ENCODE measurements around the gene CLEC3B.

CLEC3B gene

GRCh38 chr3:45021524-45022297 lies 4.4 kb upstream of the CLEC3B start:
- Histone ChIP-seq H3K27ac (ENCODE audit: insufficient read depth in 1 of 2, low read depth in 1 of 2, low read length in 2 of 2, poor library complexity in 1 of 2, severe bottlenecking in 2 of 2) (no peak overlapping the region), H3K4me3 (ENCODE audit: control insufficient read depth in 1 of 7, extremely low read depth in 1 of 7, insufficient read depth in 4 of 7, low read depth in 2 of 7, low read length in 6 of 7) (no peak overlapping the region), H3K4me1 (ENCODE audit: control extremely low read depth in 1 of 4, control insufficient read depth in 4 of 4, insufficient read depth in 4 of 4, low read length in 3 of 4) (peaks cover 4 to 82% (median 41%) of the 10 kb centered on the region in 4 experiments), H3K9me3 (ENCODE audit: control extremely low read depth in 1 of 5, control insufficient read depth in 4 of 5, insufficient read depth in 2 of 5, low read depth in 1 of 5, low read length in 4 of 5) (no peaks in the 10 kb centered on the region), H3K27me3 (replicated peaks in 2 of 5; ENCODE audit: control insufficient read depth in 4 of 5, insufficient read depth in 5 of 5, low read length in 4 of 5) (no peaks in the 10 kb centered on the region), H3K36me3 (ENCODE audit: control insufficient read depth in 4 of 4, insufficient read depth in 4 of 4, low read length in 3 of 4) (no peaks in the 10 kb centered on the region)
- ChIA-PET POLR2A (no interaction called here), CTCF (interaction anchor here (0.9 to 1.3 kb wide), 3 partner anchors 9 to 15 kb away, joined by 3 to 6 read pairs (median 3); no protein-coding TSS in a partner anchor)
- no peak for DNase-seq
- 91% methylated on average over 11 of the region's 12 CpGs for WGBS (ENCODE audit: insufficient coverage)

- POLR2A ChIA-PET = no interaction called here
These were observed 2.4 kb upstream of the CLEC3B start for GRCh38 chr3:45023675-45024074.

GRCh38 chr3:45024542-45025255 lies 1.4 kb upstream of the CLEC3B start:
- ChIA-PET CTCF (no interaction called here), POLR2A (no interaction called here)
- Histone ChIP-seq H3K27me3 (replicated peaks in 2 of 5; ENCODE audit: control insufficient read depth in 4 of 5, insufficient read depth in 5 of 5, low read length in 4 of 5) (no peaks in the 10 kb centered on the region), H3K9me3 (ENCODE audit: control extremely low read depth in 1 of 5, control insufficient read depth in 4 of 5, insufficient read depth in 2 of 5, low read depth in 1 of 5, low read length in 4 of 5) (no peaks in the 10 kb centered on the region), H3K4me3 (ENCODE audit: control insufficient read depth in 1 of 7, extremely low read depth in 1 of 7, insufficient read depth in 4 of 7, low read depth in 2 of 7, low read length in 6 of 7) (no peak overlapping the region), H3K4me1 (ENCODE audit: control extremely low read depth in 1 of 4, control insufficient read depth in 4 of 4, insufficient read depth in 4 of 4, low read length in 3 of 4) (peaks cover 0 to 60% (median 26%) of the 10 kb centered on the region in 4 experiments), H3K27ac (ENCODE audit: insufficient read depth in 1 of 2, low read depth in 1 of 2, low read length in 2 of 2, poor library complexity in 1 of 2, severe bottlenecking in 2 of 2) (no peak overlapping the region), H3K36me3 (ENCODE audit: control insufficient read depth in 4 of 4, insufficient read depth in 4 of 4, low read length in 3 of 4) (no peaks in the 10 kb centered on the region)
- 68% methylated on average over 5 of the region's 6 CpGs for WGBS (ENCODE audit: insufficient coverage)
- DNase-seq = no peak

More at GRCh38 chr3:45023675-45024074, 2.4 kb upstream of the CLEC3B start:
- Histone ChIP-seq H3K4me1 (ENCODE audit: control extremely low read depth in 1 of 4, control insufficient read depth in 4 of 4, insufficient read depth in 4 of 4, low read length in 3 of 4) (peaks cover 0 to 70% (median 30%) of the 10 kb centered on the region in 4 experiments), H3K9me3 (ENCODE audit: control extremely low read depth in 1 of 5, control insufficient read depth in 4 of 5, insufficient read depth in 2 of 5, low read depth in 1 of 5, low read length in 4 of 5) (no peaks in the 10 kb centered on the region), H3K36me3 (ENCODE audit: control insufficient read depth in 4 of 4, insufficient read depth in 4 of 4, low read length in 3 of 4) (no peaks in the 10 kb centered on the region), H3K27me3 (replicated peaks in 2 of 5; ENCODE audit: control insufficient read depth in 4 of 5, insufficient read depth in 5 of 5, low read length in 4 of 5) (no peaks in the 10 kb centered on the region), H3K27ac (ENCODE audit: insufficient read depth in 1 of 2, low read depth in 1 of 2, low read length in 2 of 2, poor library complexity in 1 of 2, severe bottlenecking in 2 of 2) (no peak overlapping the region), H3K4me3 (ENCODE audit: control insufficient read depth in 1 of 7, extremely low read depth in 1 of 7, insufficient read depth in 4 of 7, low read depth in 2 of 7, low read length in 6 of 7) (no peak overlapping the region)
- no peak for DNase-seq
- CTCF ChIA-PET = interaction anchor here (1.0 kb wide), 1 partner anchor 484 kb away, joined by 3 read pairs; no protein-coding TSS in a partner anchor
- WGBS (ENCODE audit: insufficient coverage) = no CpG with 5 or more reads among the region's 3 CpGs

- Histone ChIP-seq H3K4me1 (ENCODE audit: control extremely low read depth in 1 of 4, control insufficient read depth in 4 of 4, insufficient read depth in 4 of 4, low read length in 3 of 4) (peaks cover 0 to 41% (median 16%) of the 10 kb centered on the region in 4 experiments), H3K9me3 (ENCODE audit: control extremely low read depth in 1 of 5, control insufficient read depth in 4 of 5, insufficient read depth in 2 of 5, low read depth in 1 of 5, low read length in 4 of 5) (no peaks in the 10 kb centered on the region), H3K27ac (ENCODE audit: insufficient read depth in 1 of 2, low read depth in 1 of 2, low read length in 2 of 2, poor library complexity in 1 of 2, severe bottlenecking in 2 of 2) (no peak overlapping the region), H3K27me3 (replicated peaks in 2 of 5; ENCODE audit: control insufficient read depth in 4 of 5, insufficient read depth in 5 of 5, low read length in 4 of 5) (no peaks in the 10 kb centered on the region), H3K4me3 (ENCODE audit: control insufficient read depth in 1 of 7, extremely low read depth in 1 of 7, insufficient read depth in 4 of 7, low read depth in 2 of 7, low read length in 6 of 7) (peak overlapping the region in 1 of 7 experiments; percentile 61), H3K36me3 (ENCODE audit: control insufficient read depth in 4 of 4, insufficient read depth in 4 of 4, low read length in 3 of 4) (no peaks in the 10 kb centered on the region)
- WGBS (ENCODE audit: insufficient coverage) = 84% methylated on average over 3 of the region's 4 CpGs
- ChIA-PET CTCF (interaction anchor here (1.2 to 2.0 kb wide), 3 partner anchors 10 to 14 kb away, joined by 3 to 6 read pairs (median 4); no protein-coding TSS in a partner anchor), POLR2A (no interaction called here)
- peak in 2 of 3 donors; percentile 45 to 59 for DNase-seq
These were observed 854 bp downstream of the CLEC3B start for GRCh38 chr3:45026957-45027356.

GRCh38 chr3:45027441-45027840 lies 1.3 kb downstream of the CLEC3B start:
- no peak for DNase-seq
- no CpG with 5 or more reads among the region's 4 CpGs for WGBS (ENCODE audit: insufficient coverage)
- POLR2A ChIA-PET = no interaction called here
- Histone ChIP-seq H3K36me3 (ENCODE audit: control insufficient read depth in 4 of 4, insufficient read depth in 4 of 4, low read length in 3 of 4) (no peaks in the 10 kb centered on the region), H3K4me1 (ENCODE audit: control extremely low read depth in 1 of 4, control insufficient read depth in 4 of 4, insufficient read depth in 4 of 4, low read length in 3 of 4) (peaks cover 0 to 41% (median 16%) of the 10 kb centered on the region in 4 experiments), H3K27ac (ENCODE audit: insufficient read depth in 1 of 2, low read depth in 1 of 2, low read length in 2 of 2, poor library complexity in 1 of 2, severe bottlenecking in 2 of 2) (no peak overlapping the region), H3K27me3 (replicated peaks in 2 of 5; ENCODE audit: control insufficient read depth in 4 of 5, insufficient read depth in 5 of 5, low read length in 4 of 5) (no peaks in the 10 kb centered on the region), H3K9me3 (ENCODE audit: control extremely low read depth in 1 of 5, control insufficient read depth in 4 of 5, insufficient read depth in 2 of 5, low read depth in 1 of 5, low read length in 4 of 5) (no peaks in the 10 kb centered on the region), H3K4me3 (ENCODE audit: control insufficient read depth in 1 of 7, extremely low read depth in 1 of 7, insufficient read depth in 4 of 7, low read depth in 2 of 7, low read length in 6 of 7) (peak overlapping the region in 1 of 7 experiments; percentile 61)
- CTCF ChIA-PET = interaction anchor here (1.2 to 2.0 kb wide), 3 partner anchors 10 to 14 kb away, joined by 3 to 6 read pairs (median 4); no protein-coding TSS in a partner anchor

- Histone ChIP-seq H3K36me3 (ENCODE audit: control insufficient read depth in 4 of 4, insufficient read depth in 4 of 4, low read length in 3 of 4) (no peaks in the 10 kb centered on the region), H3K9me3 (ENCODE audit: control extremely low read depth in 1 of 5, control insufficient read depth in 4 of 5, insufficient read depth in 2 of 5, low read depth in 1 of 5, low read length in 4 of 5) (no peaks in the 10 kb centered on the region), H3K27me3 (replicated peaks in 2 of 5; ENCODE audit: control insufficient read depth in 4 of 5, insufficient read depth in 5 of 5, low read length in 4 of 5) (no peaks in the 10 kb centered on the region), H3K4me1 (ENCODE audit: control extremely low read depth in 1 of 4, control insufficient read depth in 4 of 4, insufficient read depth in 4 of 4, low read length in 3 of 4) (peaks cover 0 to 41% (median 23%) of the 10 kb centered on the region in 4 experiments), H3K4me3 (ENCODE audit: control insufficient read depth in 1 of 7, extremely low read depth in 1 of 7, insufficient read depth in 4 of 7, low read depth in 2 of 7, low read length in 6 of 7) (no peak overlapping the region), H3K27ac (ENCODE audit: insufficient read depth in 1 of 2, low read depth in 1 of 2, low read length in 2 of 2, poor library complexity in 1 of 2, severe bottlenecking in 2 of 2) (no peak overlapping the region)
- WGBS (ENCODE audit: insufficient coverage) = 91% methylated on average over 1 of the region's 2 CpGs
- POLR2A ChIA-PET = no interaction called here
- CTCF ChIA-PET = interaction anchor here (2.3 kb wide), 1 partner anchor 17 kb away, joined by 7 read pairs; no protein-coding TSS in a partner anchor
- DNase-seq = no peak
These were observed 3.1 kb downstream of the CLEC3B start for GRCh38 chr3:45029216-45029615.
